GM12872 (cell line): ENCODE data around the gene VKORC1.

ENCODE experiments used
- TF ChIP-seq, protein P1 (sequence below): IDR thresholded peaks from 3 replicates; pipeline ENCODE4 v1.5.1; 2011; ENCODE audit warnings: low read depth, mild to moderate bottlenecking, low read length, moderate library complexity; ENCODE audit not compliant: insufficient read depth

Gene VKORC1

DNA sequence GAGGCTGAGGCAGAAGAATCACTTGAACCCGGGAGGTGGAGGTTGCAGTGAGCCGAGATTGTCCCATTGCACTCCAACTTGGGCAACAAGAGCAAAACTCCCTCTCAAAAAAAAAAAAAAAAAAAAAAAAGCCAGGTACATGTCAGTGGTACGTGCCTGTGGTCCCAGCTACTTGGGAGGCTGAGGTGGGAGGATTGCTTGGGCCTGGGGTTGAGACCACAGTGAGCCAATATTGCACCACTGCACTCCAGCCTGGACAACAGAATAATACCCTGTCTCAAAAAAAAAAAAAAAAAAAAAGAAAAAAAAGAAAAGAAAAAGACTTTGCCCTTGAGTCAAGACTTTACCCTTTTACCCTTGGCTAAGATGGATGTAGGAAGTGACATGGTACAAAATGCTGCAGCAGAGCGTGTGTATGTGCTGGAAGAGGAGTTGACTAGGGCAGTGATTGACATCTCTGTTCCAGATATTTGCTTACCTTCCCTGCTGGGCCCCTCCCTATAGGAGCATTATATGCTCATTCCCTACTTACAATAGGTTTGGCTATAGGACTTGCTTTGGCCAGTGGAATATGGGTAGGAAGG lies 50.6 kb downstream of the VKORC1 start:
- TF ChIP-seq, protein P1, sequence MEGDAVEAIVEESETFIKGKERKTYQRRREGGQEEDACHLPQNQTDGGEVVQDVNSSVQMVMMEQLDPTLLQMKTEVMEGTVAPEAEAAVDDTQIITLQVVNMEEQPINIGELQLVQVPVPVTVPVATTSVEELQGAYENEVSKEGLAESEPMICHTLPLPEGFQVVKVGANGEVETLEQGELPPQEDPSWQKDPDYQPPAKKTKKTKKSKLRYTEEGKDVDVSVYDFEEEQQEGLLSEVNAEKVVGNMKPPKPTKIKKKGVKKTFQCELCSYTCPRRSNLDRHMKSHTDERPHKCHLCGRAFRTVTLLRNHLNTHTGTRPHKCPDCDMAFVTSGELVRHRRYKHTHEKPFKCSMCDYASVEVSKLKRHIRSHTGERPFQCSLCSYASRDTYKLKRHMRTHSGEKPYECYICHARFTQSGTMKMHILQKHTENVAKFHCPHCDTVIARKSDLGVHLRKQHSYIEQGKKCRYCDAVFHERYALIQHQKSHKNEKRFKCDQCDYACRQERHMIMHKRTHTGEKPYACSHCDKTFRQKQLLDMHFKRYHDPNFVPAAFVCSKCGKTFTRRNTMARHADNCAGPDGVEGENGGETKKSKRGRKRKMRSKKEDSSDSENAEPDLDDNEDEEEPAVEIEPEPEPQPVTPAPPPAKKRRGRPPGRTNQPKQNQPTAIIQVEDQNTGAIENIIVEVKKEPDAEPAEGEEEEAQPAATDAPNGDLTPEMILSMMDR = no peak

- TF ChIP-seq, protein P1 = no peak
Observed at GRCh38 chr16:31043352-31043751, 51.2 kb downstream of the VKORC1 start.

DNA sequence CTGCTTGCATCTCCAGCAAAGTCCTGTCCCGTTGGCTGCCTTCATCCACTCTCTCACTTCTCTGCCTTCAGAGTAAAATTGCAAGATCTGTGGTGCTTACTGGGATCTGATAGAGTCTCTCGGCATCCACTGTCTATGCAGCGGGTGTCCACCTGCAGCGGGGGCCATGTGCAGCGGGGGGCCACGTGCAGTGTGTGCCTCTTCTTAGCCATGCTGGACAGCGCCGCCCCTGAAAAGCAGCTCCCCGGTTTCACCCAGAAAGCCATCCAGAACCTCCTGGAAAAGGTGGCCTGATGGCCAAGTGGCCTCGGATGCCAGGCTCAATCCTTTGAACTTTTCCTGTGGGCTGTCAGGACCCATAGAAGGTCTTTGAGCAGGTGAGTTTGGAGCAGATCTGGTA lies 51.7 kb downstream of the VKORC1 start:
- TF ChIP-seq, protein P1 = no peak
